Osteoblast (primary cell): ENCODE results near the gene GLTP. TPM values are rescaled to one million over a fixed set of nuclear protein-coding genes. Genes with fewer than 3 reads are reported as not detected.

Source experiments
- DNase-seq: peaks from one replicate; pipeline ENCODE4 v3.0.0; 2011; ENCODE audit warnings: low spot score, mixed read lengths; ENCODE audit not compliant: insufficient read length; ENCODE audit errors: missing footprints
- H2AFZ ChIP-seq: 2 replicates; pipeline ENCODE4 v1.6.0; 2011; ENCODE audit warnings: mild to moderate bottlenecking, low read length
- H3K27ac ChIP-seq: 2 replicates; pipeline ENCODE4 v1.5.1; 2011; ENCODE audit warnings: mild to moderate bottlenecking, low read depth, low read length, moderate library complexity
- H3K27me3 ChIP-seq: 2 replicates; pipeline ENCODE4 v1.6.0; 2012; ENCODE audit warnings: mild to moderate bottlenecking, control low read depth, inconsistent platforms, low read length, moderate library complexity; ENCODE audit not compliant: insufficient read depth
- H3K36me3 ChIP-seq: 2 replicates; pipeline ENCODE4 v1.5.1; 2011; ENCODE audit warnings: mild to moderate bottlenecking, low read length, control low read depth, moderate library complexity; ENCODE audit not compliant: insufficient read depth
- H3K4me1 ChIP-seq: 2 replicates; pipeline ENCODE4 v1.5.1; 2011; ENCODE audit warnings: mild to moderate bottlenecking, low read length, control low read depth, moderate library complexity; ENCODE audit not compliant: insufficient read depth
- H3K4me2 ChIP-seq: 2 replicates; pipeline ENCODE4 v1.6.0; 2011; ENCODE audit warnings: mild to moderate bottlenecking, low read length; ENCODE audit not compliant: insufficient read depth
- H3K4me3 ChIP-seq: fragments of 200-600 bp; sonication (generic); 3 replicates; pipeline ENCODE4 v1.5.1; 2012; ENCODE audit warnings: mild to moderate bottlenecking, low read length, inconsistent platforms; ENCODE audit not compliant: insufficient read depth
- H3K79me2 ChIP-seq: 2 replicates; pipeline ENCODE4 v1.6.0; 2012; ENCODE audit warnings: mild to moderate bottlenecking, low read length, control low read depth, inconsistent platforms; ENCODE audit not compliant: insufficient read depth
- H3K9me3 ChIP-seq: 2 replicates; pipeline ENCODE4 v1.5.1; 2011; ENCODE audit warnings: low read depth, low read length, control low read depth
- H4K20me1 ChIP-seq: 2 replicates; pipeline ENCODE4 v1.6.0; 2012; ENCODE audit warnings: mild to moderate bottlenecking, low read length, control low read depth; ENCODE audit not compliant: insufficient read depth
- CTCF ChIP-seq: IDR thresholded peaks from 2 replicates; pipeline ENCODE4 v1.5.1; 2011; ENCODE audit warnings: mild to moderate bottlenecking, low read depth, low read length, moderate library complexity; ENCODE audit errors: extremely low read depth
- total RNA-seq: library from RNA; depleted of rRNA; stranded (reverse); fragments of >200 nt; gene quantifications from 2 replicates; pipeline ENCODE4 v1.2.3, GENCODE V29; 2012

GLTP gene
- total RNA-seq, 1 donor, result 50.3 TPM

GRCh38 chr12:109840305-109841074, 39.9 kb downstream of the GLTP start:
- Histone ChIP-seq H3K79me2 (no peaks in the 10 kb centered on the region), H3K36me3 (no peaks in the 10 kb centered on the region), H3K9me3 (no peaks in the 10 kb centered on the region), H3K4me2 (no peak overlapping the region), H4K20me1 (no peaks in the 10 kb centered on the region), H3K27ac (no peak overlapping the region), H2AFZ (no peak overlapping the region), H3K27me3 (no peaks in the 10 kb centered on the region), H3K4me3 (no peak overlapping the region), H3K4me1 (peaks cover 19% of the 10 kb centered on the region)
- peak; percentile 71 for DNase-seq
- no peak for TF ChIP-seq CTCF

GRCh38 chr12:109839444-109839843, 40.9 kb downstream of the GLTP start:
- H4K20me1 ChIP-seq, result no peaks in the 10 kb centered on the region
- no peaks in the 10 kb centered on the region for H3K9me3 ChIP-seq
- H3K79me2 ChIP-seq, result no peaks in the 10 kb centered on the region
- H3K4me3 ChIP-seq, result no peak overlapping the region
- no peak overlapping the region for H3K4me2 ChIP-seq
- H3K4me1 ChIP-seq, result peaks cover 14% of the 10 kb centered on the region
- no peak for TF ChIP-seq CTCF
- no peak overlapping the region for H2AFZ ChIP-seq
- no peak for DNase-seq
- no peaks in the 10 kb centered on the region for H3K36me3 ChIP-seq
- H3K27ac ChIP-seq, result no peak overlapping the region
- no peaks in the 10 kb centered on the region for H3K27me3 ChIP-seq

- no peak overlapping the region for H2AFZ ChIP-seq
- H3K9me3 ChIP-seq, result no peaks in the 10 kb centered on the region
- no peaks in the 10 kb centered on the region for H3K36me3 ChIP-seq
- no peaks in the 10 kb centered on the region for H3K27me3 ChIP-seq
- H3K27ac ChIP-seq, result no peak overlapping the region
- H3K4me1 ChIP-seq, result peaks cover 11% of the 10 kb centered on the region
- no peak overlapping the region for H3K4me3 ChIP-seq
- no peaks in the 10 kb centered on the region for H3K79me2 ChIP-seq
- no peak overlapping the region for H3K4me2 ChIP-seq
- no peaks in the 10 kb centered on the region for H4K20me1 ChIP-seq
- TF ChIP-seq CTCF, result no peak
- peak; percentile 65 for DNase-seq
Measured at GRCh38 chr12:109836916-109837315, 43.4 kb downstream of the GLTP start.

GRCh38 chr12:109835827-109836226, 44.5 kb downstream of the GLTP start:
- Histone ChIP-seq H3K36me3 (no peaks in the 10 kb centered on the region), H3K4me1 (peaks cover 11% of the 10 kb centered on the region), H4K20me1 (no peaks in the 10 kb centered on the region), H3K79me2 (no peaks in the 10 kb centered on the region), H2AFZ (no peak overlapping the region), H3K27me3 (no peaks in the 10 kb centered on the region), H3K9me3 (no peaks in the 10 kb centered on the region), H3K4me3 (no peak overlapping the region), H3K27ac (no peak overlapping the region), H3K4me2 (no peak overlapping the region)
- DNase-seq, result peak; percentile 22
- TF ChIP-seq CTCF, result no peak
